GM12892 (cell line): ENCODE data around the gene GBA2.

ENCODE experiments used
- DNase-seq: peaks from one replicate; pipeline ENCODE4 v3.0.0; 2011; ENCODE audit not compliant: insufficient read length
- FAIRE-seq: peaks from 2 replicates; lab custom pipeline; 2011; peaks lifted over from hg19 to GRCh38; lab: Jason Lieb, UNC
- POLR2A ChIP-seq: IDR thresholded peaks from 2 replicates; pipeline ENCODE4 v1.6.1; 2011; ENCODE audit warnings: low read depth, low read length, control low read depth
- POLR2AphosphoS5 ChIP-seq: IDR thresholded peaks from 2 replicates; pipeline ENCODE4 v1.6.1; 2011; ENCODE audit warnings: low read depth, low read length, control low read depth
- TAF1 ChIP-seq: IDR thresholded peaks from 2 replicates; pipeline ENCODE4 v1.6.1; 2011; ENCODE audit warnings: low read depth, mild to moderate bottlenecking, control low read depth, low read length, borderline replicate concordance

The GBA2 gene

DNA sequence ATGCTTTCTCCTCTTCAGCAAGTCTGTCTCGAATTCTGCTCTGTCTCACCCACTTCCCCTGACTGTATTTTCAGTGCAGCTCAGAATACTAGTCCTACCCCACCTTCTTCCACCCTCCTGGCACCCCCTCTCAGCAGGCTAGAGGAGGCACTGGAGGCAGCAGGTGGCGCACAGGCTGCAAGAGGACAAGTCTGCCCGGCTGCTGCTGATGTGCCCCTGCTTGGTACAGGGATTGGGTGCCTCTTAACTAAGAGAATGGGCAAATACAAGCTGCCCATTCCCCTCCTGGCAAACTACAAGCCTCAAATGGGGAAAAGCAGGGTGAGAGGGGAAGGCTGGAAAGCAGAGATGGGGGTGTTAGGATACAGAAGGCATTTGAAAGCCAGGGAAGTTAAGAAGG, 22.1 kb downstream of the GBA2 start:
- FAIRE-seq (peak; percentile 83), DNase-seq (no peak)
- TF ChIP-seq POLR2A (no peak), TAF1 (no peak), POLR2AphosphoS5 (no peak)

- TF ChIP-seq POLR2A, result no peak
- TF ChIP-seq POLR2AphosphoS5, result no peak
- no peak for TF ChIP-seq TAF1
- FAIRE-seq, result no peak
- DNase-seq, result no peak
Measured at GRCh38 chr9:35725362-35725761, 23.7 kb downstream of the GBA2 start.

DNA sequence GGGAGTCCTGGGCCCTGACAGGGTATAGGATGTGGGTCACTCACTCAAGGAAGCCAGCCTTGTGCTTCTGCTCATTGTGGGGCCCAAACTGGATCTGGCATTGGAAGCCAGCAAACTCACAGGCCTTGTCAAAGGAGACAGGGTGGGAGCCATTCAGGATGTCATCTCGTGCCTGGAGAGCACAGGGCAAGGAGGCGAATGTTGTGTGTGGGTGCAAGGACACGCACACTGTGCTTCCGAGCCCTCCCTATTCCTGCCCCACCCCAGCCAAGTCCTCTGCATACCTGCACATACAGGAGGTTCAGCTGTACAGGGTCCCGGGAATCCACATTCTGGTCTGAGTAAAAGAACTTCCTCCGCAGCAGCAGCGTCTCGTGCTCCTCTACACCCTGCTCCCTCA, 25.1 kb downstream of the GBA2 start:
- FAIRE-seq (no peak), DNase-seq (no peak)

GRCh38 chr9:35723426-35723825, 25.6 kb downstream of the GBA2 start:
- FAIRE-seq (no peak), DNase-seq (no peak)
- TF ChIP-seq POLR2AphosphoS5 (no peak), TAF1 (no peak), POLR2A (no peak)

More for the DNA sequence above, 25.1 kb downstream of the GBA2 start:
- TF ChIP-seq POLR2A, result no peak
- no peak for TF ChIP-seq POLR2AphosphoS5
- no peak for TF ChIP-seq TAF1

DNA sequence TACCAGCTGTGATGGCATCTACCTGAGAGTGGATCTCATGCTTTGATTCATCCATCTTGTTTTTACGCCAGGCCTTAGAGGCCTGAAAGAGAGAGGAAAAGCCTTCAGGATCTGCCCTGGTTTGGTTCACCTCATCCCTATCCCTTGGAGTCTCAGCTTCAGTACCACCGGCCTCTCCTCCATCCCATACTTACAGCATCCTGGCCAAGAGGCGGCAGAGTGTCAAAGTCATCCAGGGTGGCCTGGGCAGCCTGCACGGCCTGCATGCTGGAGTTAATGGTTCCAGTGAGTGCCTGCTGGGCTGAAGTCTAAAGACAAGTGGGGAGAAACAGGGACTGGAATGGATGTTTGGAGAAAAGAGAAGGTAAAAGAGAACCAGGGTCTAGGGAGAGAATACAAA, 29.5 kb downstream of the GBA2 start:
- FAIRE-seq (no peak), DNase-seq (no peak)
- no peak for TF ChIP-seq POLR2A
- TF ChIP-seq POLR2AphosphoS5, result no peak
- no peak for TF ChIP-seq TAF1

- DNase-seq (no peak), FAIRE-seq (no peak)
- TF ChIP-seq POLR2A (no peak), POLR2AphosphoS5 (no peak), TAF1 (no peak)
Measured at GRCh38 chr9:35718721-35719511, 30.1 kb downstream of the GBA2 start.

DNA sequence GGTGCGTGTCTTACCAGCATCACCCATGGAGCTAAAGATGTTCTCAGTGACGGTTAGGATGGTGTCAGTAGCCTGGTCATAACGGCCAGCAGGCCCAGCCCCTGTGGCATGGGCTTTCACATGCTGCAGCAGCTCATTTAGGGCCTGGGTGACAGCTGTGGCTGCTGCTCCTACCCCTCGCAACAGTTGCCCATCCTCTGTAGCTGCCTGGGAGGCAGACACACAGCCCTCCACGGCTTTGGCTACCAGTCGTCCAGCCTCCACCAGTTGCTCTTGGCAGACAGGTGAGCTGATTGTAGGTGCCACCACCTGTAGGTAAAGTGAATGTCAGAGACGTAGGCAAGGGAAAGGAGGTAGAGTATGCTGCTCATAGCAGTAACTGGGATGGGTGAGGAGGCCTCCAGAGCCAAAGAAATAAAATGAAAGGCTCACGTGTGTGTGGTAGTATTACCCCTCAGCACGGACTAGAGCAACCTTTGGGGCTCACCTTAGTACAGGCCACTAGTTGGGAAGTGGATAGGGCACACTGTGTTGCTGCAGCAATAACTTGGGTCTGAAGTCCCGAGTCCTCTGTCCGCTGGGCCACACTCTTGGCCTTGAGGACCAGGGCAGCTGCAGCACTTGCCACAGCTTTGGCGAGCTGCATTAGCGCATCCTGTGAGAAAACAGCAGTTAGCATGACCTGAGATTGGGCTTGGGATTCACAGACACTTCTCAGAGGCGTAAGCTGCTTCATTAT, 31.7 kb downstream of the GBA2 start:
- no peak for DNase-seq
- no peak for FAIRE-seq
- TF ChIP-seq POLR2AphosphoS5, result no peak
- no peak for TF ChIP-seq TAF1
- TF ChIP-seq POLR2A, result no peak

GRCh38 chr9:35716230-35716629, 32.8 kb downstream of the GBA2 start:
- TF ChIP-seq TAF1 (no peak), POLR2A (no peak), POLR2AphosphoS5 (no peak)
- no peak for FAIRE-seq
- no peak for DNase-seq

- no peak for TF ChIP-seq POLR2AphosphoS5
- no peak for TF ChIP-seq TAF1
- no peak for TF ChIP-seq POLR2A
- DNase-seq, result no peak
- no peak for FAIRE-seq
Measured at GRCh38 chr9:35714579-35715252, 34.3 kb downstream of the GBA2 start.

GRCh38 chr9:35714123-35714522, 34.9 kb downstream of the GBA2 start:
- no peak for DNase-seq
- TF ChIP-seq TAF1 (no peak), POLR2A (no peak), POLR2AphosphoS5 (no peak)
- no peak for FAIRE-seq

DNA sequence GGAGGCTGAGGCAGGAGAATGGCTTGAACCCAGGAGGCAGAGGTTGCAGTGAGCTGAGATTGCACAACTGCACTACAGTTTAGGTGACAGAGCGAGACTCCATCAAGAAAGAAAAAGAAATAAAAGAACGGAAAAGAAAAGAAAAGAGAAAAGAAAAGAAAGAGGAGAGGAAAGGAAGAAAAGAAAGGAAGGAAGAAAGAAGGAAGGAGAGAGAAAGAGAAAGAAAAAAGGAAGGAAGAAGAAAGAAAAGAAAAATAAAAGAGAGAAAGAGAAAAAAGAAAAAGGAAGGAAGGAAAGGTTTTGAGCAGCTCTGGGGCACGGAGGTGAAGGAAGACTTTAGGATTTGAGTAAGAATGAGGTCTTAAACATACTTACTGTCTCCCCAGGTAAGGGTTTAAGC, 35.5 kb downstream of the GBA2 start:
- no peak for TF ChIP-seq TAF1
- DNase-seq, result no peak
- FAIRE-seq, result no peak
